HEK293 (cell line): ENCODE measurements around the gene SIL1.

ENCODE experiments used
- CTCF ChIA-PET: fragments of 350-600 bp; formaldehyde crosslinking; extraction: SDS; loops from one replicate; lab custom pipeline; 2021; ENCODE audit warnings: antibody characterized with exemption; lab: Yijun Ruan, JAX
- POLR2A ChIA-PET: fragments of 300-600 bp; formaldehyde crosslinking; extraction: SDS; loops from one replicate; lab custom pipeline; 2020; ENCODE audit warnings: antibody characterized with exemption, inconsistent platforms; lab: Yijun Ruan, JAX
- H3K27ac ChIP-seq: fragments of 200-500 bp; sonication (Bioruptor generic); 2 replicates; pipeline ENCODE4 v1.5.1; 2014; ENCODE audit warnings: low read depth, low read length, control low read depth, inconsistent platforms; ENCODE audit errors: extremely low read depth
- H3K36me3 ChIP-seq, 2 experiments: fragments of 200-500 bp in 1 of 2; sonication (Bioruptor generic) in 1 of 2; 1 replicate in 1 of 2; 2 replicates in 1 of 2; pipeline ENCODE4 v1.5.1; 2014 to 2017; ENCODE audit warnings: inconsistent platforms in 2 of 2, low read length in 2 of 2; ENCODE audit not compliant: control insufficient read depth in 2 of 2, insufficient read depth in 1 of 2
- H3K4me1 ChIP-seq: fragments of 200-500 bp; sonication (Bioruptor generic); 2 replicates; pipeline ENCODE4 v1.5.1; 2014; ENCODE audit warnings: mild to moderate bottlenecking, low read length, inconsistent platforms; ENCODE audit not compliant: control insufficient read depth, insufficient read depth
- H3K4me3 ChIP-seq: 2 replicates; pipeline ENCODE4 v1.5.1; 2011; ENCODE audit warnings: low read depth, mild to moderate bottlenecking, control low read depth, low read length, moderate library complexity
- H3K9me3 ChIP-seq: fragments of 200-500 bp; sonication (Bioruptor generic); 2 replicates; pipeline ENCODE4 v1.5.1; 2014; ENCODE audit warnings: low read depth, low read length, inconsistent platforms; ENCODE audit not compliant: control insufficient read depth, insufficient read depth
- MZF1 ChIP-seq: fragments of 450-650 bp; formaldehyde crosslinking; IDR thresholded peaks from 2 replicates; pipeline ENCODE4 v1.5.1; 2017; ENCODE audit warnings: missing biosample characterization, missing genetic modification characterization, borderline replicate concordance
- PRDM2 ChIP-seq: fragments of 450-650 bp; formaldehyde crosslinking; IDR thresholded peaks from 2 replicates; pipeline ENCODE4 v1.5.1; 2016; ENCODE audit warnings: missing biosample characterization, missing genetic modification characterization, borderline replicate concordance
- SCRT2 ChIP-seq: fragments of 450-650 bp; formaldehyde crosslinking; IDR thresholded peaks from 2 replicates; pipeline ENCODE4 v1.5.1; 2016; ENCODE audit warnings: missing biosample characterization, missing genetic modification characterization
- YY1 ChIP-seq: fragments of 450-650 bp; formaldehyde crosslinking; IDR thresholded peaks from 2 replicates; pipeline ENCODE4 v1.5.1; 2018; ENCODE audit warnings: missing biosample characterization, missing genetic modification characterization
- ZFP3 ChIP-seq: fragments of 450-650 bp; formaldehyde crosslinking; IDR thresholded peaks from 2 replicates; pipeline ENCODE4 v1.5.1; 2016; ENCODE audit warnings: low read depth, missing biosample characterization, missing genetic modification characterization
- ZIC2 ChIP-seq: fragments of 450-650 bp; formaldehyde crosslinking; IDR thresholded peaks from 2 replicates; pipeline ENCODE4 v1.5.1; 2016; ENCODE audit warnings: missing biosample characterization, missing genetic modification characterization
- ZNF558 ChIP-seq: fragments of 450-650 bp; formaldehyde crosslinking; IDR thresholded peaks from 2 replicates; pipeline ENCODE4 v1.5.1; 2016; ENCODE audit warnings: missing biosample characterization, missing genetic modification characterization
- ZNF629 ChIP-seq: fragments of 450-650 bp; formaldehyde crosslinking; IDR thresholded peaks from 2 replicates; pipeline ENCODE4 v1.5.1; 2017; ENCODE audit warnings: missing biosample characterization, missing genetic modification characterization
- ZNF747 ChIP-seq: fragments of 450-650 bp; formaldehyde crosslinking; IDR thresholded peaks from 2 replicates; pipeline ENCODE4 v1.5.1; 2016; ENCODE audit warnings: missing biosample characterization, missing genetic modification characterization
- ZNF776 ChIP-seq: fragments of 450-650 bp; formaldehyde crosslinking; IDR thresholded peaks from 2 replicates; pipeline ENCODE4 v1.5.0; 2017; ENCODE audit warnings: missing biosample characterization, missing genetic modification characterization, borderline replicate concordance
- ZNF785 ChIP-seq: fragments of 450-650 bp; formaldehyde crosslinking; IDR thresholded peaks from 2 replicates; pipeline ENCODE4 v1.5.1; 2016; ENCODE audit warnings: missing biosample characterization, missing genetic modification characterization
- TF ChIP-seq, protein P1 (sequence below): fragments of 450-650 bp; formaldehyde crosslinking; IDR thresholded peaks from 2 replicates; pipeline ENCODE4 v1.5.1; 2017; ENCODE audit warnings: missing biosample characterization, missing genetic modification characterization

SIL1 gene

GRCh38 chr5:139094154-139095131 is 103.7 kb downstream of the SIL1 start:
- Histone ChIP-seq H3K4me3 (no peak overlapping the region), H3K4me1 (peaks cover 3% of the 10 kb centered on the region; the same call in 1 of the 2 replicates), H3K27ac (no peak overlapping the region), H3K36me3 (no peaks in the 10 kb centered on the region; a peak in 1 of 3 replicates), H3K9me3 (no peaks in the 10 kb centered on the region)
- ChIA-PET POLR2A (no interaction called here), CTCF (no interaction called here)
- TF ChIP-seq ZNF776 (tag by site-specific recombination): no peak
- TF ChIP-seq ZNF747 (tag by site-specific recombination): no peak
- TF ChIP-seq MZF1 (tag by site-specific recombination): no peak
- TF ChIP-seq ZFP3: no peak
- TF ChIP-seq ZIC2: no peak
- no peak for TF ChIP-seq ZNF558 (tag by site-specific recombination)
- no peak for TF ChIP-seq ZNF629 (tag by site-specific recombination)
- TF ChIP-seq PRDM2 (tag by site-specific recombination): no peak
- TF ChIP-seq, protein P1, sequence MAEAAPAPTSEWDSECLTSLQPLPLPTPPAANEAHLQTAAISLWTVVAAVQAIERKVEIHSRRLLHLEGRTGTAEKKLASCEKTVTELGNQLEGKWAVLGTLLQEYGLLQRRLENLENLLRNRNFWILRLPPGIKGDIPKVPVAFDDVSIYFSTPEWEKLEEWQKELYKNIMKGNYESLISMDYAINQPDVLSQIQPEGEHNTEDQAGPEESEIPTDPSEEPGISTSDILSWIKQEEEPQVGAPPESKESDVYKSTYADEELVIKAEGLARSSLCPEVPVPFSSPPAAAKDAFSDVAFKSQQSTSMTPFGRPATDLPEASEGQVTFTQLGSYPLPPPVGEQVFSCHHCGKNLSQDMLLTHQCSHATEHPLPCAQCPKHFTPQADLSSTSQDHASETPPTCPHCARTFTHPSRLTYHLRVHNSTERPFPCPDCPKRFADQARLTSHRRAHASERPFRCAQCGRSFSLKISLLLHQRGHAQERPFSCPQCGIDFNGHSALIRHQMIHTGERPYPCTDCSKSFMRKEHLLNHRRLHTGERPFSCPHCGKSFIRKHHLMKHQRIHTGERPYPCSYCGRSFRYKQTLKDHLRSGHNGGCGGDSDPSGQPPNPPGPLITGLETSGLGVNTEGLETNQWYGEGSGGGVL (tag by site-specific recombination): no peak

DNA sequence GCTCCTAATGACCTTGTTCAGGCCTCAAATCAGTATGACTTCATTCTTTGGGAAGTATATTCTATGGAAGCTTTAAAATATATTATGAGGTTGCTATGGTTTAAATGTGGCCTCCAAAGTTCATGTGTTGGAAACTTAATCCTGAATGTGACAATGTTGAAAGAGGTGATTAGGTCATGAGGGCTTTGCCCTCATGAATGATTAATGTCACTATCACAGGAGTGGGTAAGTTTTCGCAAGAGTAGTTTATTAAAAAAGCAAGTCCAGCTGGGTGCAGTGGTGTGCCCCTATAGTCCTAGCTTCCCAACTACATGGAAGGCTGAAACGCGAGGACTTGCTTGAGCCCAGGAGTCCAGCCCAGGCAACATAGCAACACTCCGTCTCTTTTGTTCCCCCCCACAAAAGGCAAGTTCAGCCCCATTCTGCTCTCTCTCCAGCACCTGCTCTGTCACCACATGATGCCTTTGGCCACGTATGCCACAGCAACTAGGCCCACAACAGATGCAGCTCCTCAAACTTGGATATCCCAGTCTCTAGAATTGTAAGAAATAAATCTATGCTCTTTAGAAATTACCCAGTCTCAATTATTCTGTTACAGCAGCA is 105.3 kb downstream of the SIL1 start:
- Histone ChIP-seq H3K4me3 (no peak overlapping the region), H3K4me1 (peaks cover 3% of the 10 kb centered on the region; the same call in 1 of the 2 replicates), H3K36me3 (no peaks in the 10 kb centered on the region; a peak in 1 of 3 replicates), H3K27ac (no peak overlapping the region), H3K9me3 (no peaks in the 10 kb centered on the region)
- CTCF ChIA-PET: no interaction called here
- POLR2A ChIA-PET: no interaction called here
- TF ChIP-seq ZNF785 (tag by site-specific recombination) (no peak), YY1 (tag by site-specific recombination) (no peak), SCRT2 (tag by site-specific recombination) (no peak)
